Right lobe of liver (tissue), 6 donors: ENCODE results near the gene MROH2A. TPM values are rescaled to one million over a fixed set of nuclear protein-coding genes. Genes with fewer than 3 reads are reported as not detected.

ENCODE experiments used
- ATAC-seq, 4 donors: fragments of 200-7000 bp; cut with Tn5 transposase; one replicate each; pipeline ENCODE4 v1.9.1; 2020; ENCODE audit warnings: mild to moderate bottlenecking in 4 of 4, moderate library complexity in 4 of 4
- DNase-seq, 3 donors: peaks; one replicate each; pipeline ENCODE4 v3.0.0-alpha.2; 2020
- H3K27ac ChIP-seq, 3 donors: fragments of 200-600 bp; one replicate each; pipeline ENCODE4 v1.8.0; 2022
- H3K27me3 ChIP-seq, 2 donors: fragments of 200-600 bp; one replicate each; pipeline ENCODE4 v1.8.0; 2022
- H3K36me3 ChIP-seq, 4 donors: fragments of 200-600 bp; sonication (generic) in 1 of 4; one replicate each; pipeline versions ENCODE4 v1.5.1 to v1.8.0; 2017 to 2022; ENCODE audit warnings: control low read depth in 1 of 4
- H3K4me1 ChIP-seq, 4 donors: fragments of 200-600 bp; sonication (generic) in 1 of 4; one replicate each; pipeline versions ENCODE4 v1.5.1 to v1.8.0; 2017 to 2022; ENCODE audit warnings: control low read depth in 1 of 4
- H3K4me3 ChIP-seq, 3 donors: fragments of 200-600 bp; one replicate each; pipeline ENCODE4 v1.8.0; 2022
- H3K9me3 ChIP-seq, 4 donors: fragments of 200-600 bp; sonication (generic) in 1 of 4; one replicate each; pipeline versions ENCODE4 v1.5.1 to v1.8.0; 2017 to 2022; ENCODE audit warnings: control low read depth in 1 of 4
- CTCF ChIP-seq, 4 donors: fragments of 200-600 bp in 3 of 4; fragments of 450-650 bp in 1 of 4; IDR thresholded peaks; one replicate each; pipeline versions ENCODE4 v1.5.1 to v1.8.0; 2016 to 2022; ENCODE audit warnings: antibody characterized with exemption in 4 of 4, mild to moderate bottlenecking in 2 of 4
- POLR2A ChIP-seq: fragments of 450-650 bp; IDR thresholded peaks from one replicate; pipeline ENCODE4 v1.6.1; 2017; ENCODE audit warnings: antibody characterized with exemption, mild to moderate bottlenecking
- WGBS: methylation state at CpG from one replicate; pipeline ENCODE4 v1.1.6; 2018; ENCODE audit warnings: low coverage, low lambda C conversion rate; ENCODE audit not compliant: insufficient coverage; ENCODE audit errors: missing lambda C conversion rate; 5-methylcytosine and 5-hydroxymethylcytosine counted together
- intact Hi-C, 2 donors: fragments of 100-400 bp; cut with DNase I; formaldehyde crosslinking; loops; one replicate each; pipeline versions ENCODE4 v1.11.2 to v1.14.1; 2022
- total RNA-seq, 6 experiments: library from RNA; depleted of rRNA in 2 of 6; stranded (reverse); fragments of >200 nt in 2 of 6; fragmentation: NEBNext Ultra II Directional in 3 of 6; extraction: Animal tissue kit (Norgen Biotek cat#: 25700) in 3 of 6; gene quantifications; one replicate each; pipeline versions ENCODE4 v1.1.0 to v1.2.4, GENCODE V29; 2016 to 2023
- donor health status: DM: no; HTN: yes; CAD: no.
- donor health status: DM: no; HTN: no; CAD: no.
- donor health status: DM: no; HTN: no; CAD: no.
- donor health status: DM: no; HTN: yes; CAD: no.
- donor health status: DM: no; HTN: yes; CAD: no.

MROH2A gene
- total RNA-seq, 6 experiments from 2014 or later, result 0.49 to 7.6 (median 2.0) TPM

- Histone ChIP-seq H3K4me3 (no peak overlapping the region), H3K4me1 (peaks cover 0 to 10% (median 4%) of the 10 kb centered on the region in 4 donors), H3K27ac (no peak overlapping the region), H3K9me3 (no peaks in the 10 kb centered on the region), H3K36me3 (peaks cover 0 to 76% (median 24%) of the 10 kb centered on the region in 4 donors), H3K27me3 (no peaks in the 10 kb centered on the region)
- 64% methylated on average over 2 of the region's 9 CpGs for WGBS
- no peak for DNase-seq
- no peak for ATAC-seq
- TF ChIP-seq POLR2A (no peak), CTCF (IDR thresholded peaks at IDR 0.05) (no peak)
- intact Hi-C loops, result no loop called here
Measured at GRCh38 chr2:233769260-233769659, 8.9 kb upstream of the MROH2A start.

GRCh38 chr2:233772153-233772552 lies 6.0 kb upstream of the MROH2A start:
- WGBS, result 68% methylated on average over 6 of the region's 16 CpGs
- TF ChIP-seq POLR2A, result no peak
- TF ChIP-seq CTCF (IDR thresholded peaks at IDR 0.05), result no peak

GRCh38 chr2:233772583-233772982 lies 5.5 kb upstream of the MROH2A start:
- intact Hi-C loops, result no loop called here
- WGBS, result 81% methylated on average over 4 of the region's 5 CpGs
- TF ChIP-seq POLR2A, result no peak
- TF ChIP-seq CTCF (IDR thresholded peaks at IDR 0.05), result no peak
- Histone ChIP-seq H3K4me1 (no peaks in the 10 kb centered on the region), H3K27ac (no peak overlapping the region), H3K9me3 (no peaks in the 10 kb centered on the region), H3K36me3 (peaks cover 0 to 64% (median 24%) of the 10 kb centered on the region in 4 donors), H3K4me3 (no peak overlapping the region), H3K27me3 (no peaks in the 10 kb centered on the region)
- no peak for DNase-seq
- ATAC-seq, result no peak

More at GRCh38 chr2:233772153-233772552, 6.0 kb upstream of the MROH2A start:
- DNase-seq, result no peak
- H3K27me3 ChIP-seq, result no peaks in the 10 kb centered on the region
- H3K4me3 ChIP-seq, result no peak overlapping the region
- H3K27ac ChIP-seq, result no peak overlapping the region
- peaks cover 0 to 68% (median 24%) of the 10 kb centered on the region in 4 donors for H3K36me3 ChIP-seq
- intact Hi-C loops, result no loop called here
- no peaks in the 10 kb centered on the region for H3K4me1 ChIP-seq
- H3K9me3 ChIP-seq, result no peaks in the 10 kb centered on the region
- peak in 1 of 4 donors; percentile 11 for ATAC-seq

GRCh38 chr2:233773854-233774253 lies 4.3 kb upstream of the MROH2A start:
- no peaks in the 10 kb centered on the region for H3K9me3 ChIP-seq
- H3K4me1 ChIP-seq, result no peaks in the 10 kb centered on the region
- H3K27me3 ChIP-seq, result no peaks in the 10 kb centered on the region
- no peak overlapping the region for H3K4me3 ChIP-seq
- TF ChIP-seq POLR2A (no peak), CTCF (IDR thresholded peaks at IDR 0.05) (no peak)
- no peak for DNase-seq
- no peak overlapping the region for H3K27ac ChIP-seq
- ATAC-seq, result no peak
- intact Hi-C loops, result no loop called here
- peaks cover 0 to 51% (median 18%) of the 10 kb centered on the region in 4 donors for H3K36me3 ChIP-seq
- 87% methylated on average over 5 of the region's 5 CpGs for WGBS

GRCh38 chr2:233775414-233775813 lies 2.7 kb upstream of the MROH2A start:
- WGBS, result 74% methylated on average over 2 of the region's 6 CpGs
- H3K27ac ChIP-seq, result no peak overlapping the region
- H3K4me1 ChIP-seq, result no peaks in the 10 kb centered on the region
- H3K36me3 ChIP-seq, result peaks cover 0 to 35% (median 11%) of the 10 kb centered on the region in 4 donors
- H3K4me3 ChIP-seq, result no peak overlapping the region
- no peaks in the 10 kb centered on the region for H3K27me3 ChIP-seq
- no peaks in the 10 kb centered on the region for H3K9me3 ChIP-seq
- ATAC-seq (peak in 2 of 4 donors; percentile 31 to 38), DNase-seq (no peak)
- no peak for TF ChIP-seq POLR2A
- intact Hi-C loops, result no loop called here
